Effector memory CD4-positive, alpha-beta T cell (primary cell): Measurements from ENCODE around the gene ACSBG1.
A peak's percentile ranks its signal among the peaks of the same experiment; 100 is the strongest.

Source experiments
- DNase-seq, 3 donors: peaks; one replicate each; pipeline ENCODE4 v3.0.0-alpha.2; 2020
- H3K27ac ChIP-seq: 2 replicates; pipeline ENCODE4 v1.7.0; 2013; ENCODE audit warnings: mild to moderate bottlenecking, low read length, moderate library complexity; ENCODE audit not compliant: insufficient read depth, poor library complexity, severe bottlenecking
- H3K27me3 ChIP-seq: replicated peaks from 2 replicates; pipeline ENCODE4 v1.7.0; 2013; ENCODE audit warnings: mild to moderate bottlenecking, low read length; ENCODE audit not compliant: insufficient read depth, control insufficient read depth, poor library complexity, severe bottlenecking
- H3K36me3 ChIP-seq: 2 replicates; pipeline ENCODE4 v1.7.0; 2013; ENCODE audit warnings: mild to moderate bottlenecking, low read length, moderate library complexity; ENCODE audit not compliant: control insufficient read depth, insufficient read depth
- H3K4me1 ChIP-seq: 2 replicates; pipeline ENCODE4 v1.7.0; 2013; ENCODE audit warnings: low read length, mild to moderate bottlenecking; ENCODE audit not compliant: control insufficient read depth, insufficient read depth, poor library complexity, severe bottlenecking
- H3K4me3 ChIP-seq: 2 replicates; pipeline ENCODE4 v1.7.0; 2013; ENCODE audit warnings: low read length, low read depth, mild to moderate bottlenecking; ENCODE audit not compliant: insufficient read depth, poor library complexity, severe bottlenecking
- H3K9me3 ChIP-seq: 2 replicates; pipeline ENCODE4 v1.7.0; 2013; ENCODE audit warnings: mild to moderate bottlenecking, low read length, moderate library complexity; ENCODE audit not compliant: control insufficient read depth

The ACSBG1 gene

GRCh38 chr15:78205856-78206255, 28.5 kb downstream of the ACSBG1 start:
- Histone ChIP-seq H3K4me1 (no peaks in the 10 kb centered on the region), H3K27me3 (no peaks in the 10 kb centered on the region), H3K9me3 (no peaks in the 10 kb centered on the region), H3K4me3 (no peak overlapping the region), H3K27ac (no peak overlapping the region), H3K36me3 (no peaks in the 10 kb centered on the region)
- DNase-seq: no peak

GRCh38 chr15:78205337-78205736, 29.0 kb downstream of the ACSBG1 start:
- H3K4me3 ChIP-seq: no peak overlapping the region
- no peaks in the 10 kb centered on the region for H3K9me3 ChIP-seq
- no peak for DNase-seq
- H3K4me1 ChIP-seq: no peaks in the 10 kb centered on the region
- H3K27ac ChIP-seq: no peak overlapping the region
- H3K36me3 ChIP-seq: no peaks in the 10 kb centered on the region
- no peaks in the 10 kb centered on the region for H3K27me3 ChIP-seq

DNA sequence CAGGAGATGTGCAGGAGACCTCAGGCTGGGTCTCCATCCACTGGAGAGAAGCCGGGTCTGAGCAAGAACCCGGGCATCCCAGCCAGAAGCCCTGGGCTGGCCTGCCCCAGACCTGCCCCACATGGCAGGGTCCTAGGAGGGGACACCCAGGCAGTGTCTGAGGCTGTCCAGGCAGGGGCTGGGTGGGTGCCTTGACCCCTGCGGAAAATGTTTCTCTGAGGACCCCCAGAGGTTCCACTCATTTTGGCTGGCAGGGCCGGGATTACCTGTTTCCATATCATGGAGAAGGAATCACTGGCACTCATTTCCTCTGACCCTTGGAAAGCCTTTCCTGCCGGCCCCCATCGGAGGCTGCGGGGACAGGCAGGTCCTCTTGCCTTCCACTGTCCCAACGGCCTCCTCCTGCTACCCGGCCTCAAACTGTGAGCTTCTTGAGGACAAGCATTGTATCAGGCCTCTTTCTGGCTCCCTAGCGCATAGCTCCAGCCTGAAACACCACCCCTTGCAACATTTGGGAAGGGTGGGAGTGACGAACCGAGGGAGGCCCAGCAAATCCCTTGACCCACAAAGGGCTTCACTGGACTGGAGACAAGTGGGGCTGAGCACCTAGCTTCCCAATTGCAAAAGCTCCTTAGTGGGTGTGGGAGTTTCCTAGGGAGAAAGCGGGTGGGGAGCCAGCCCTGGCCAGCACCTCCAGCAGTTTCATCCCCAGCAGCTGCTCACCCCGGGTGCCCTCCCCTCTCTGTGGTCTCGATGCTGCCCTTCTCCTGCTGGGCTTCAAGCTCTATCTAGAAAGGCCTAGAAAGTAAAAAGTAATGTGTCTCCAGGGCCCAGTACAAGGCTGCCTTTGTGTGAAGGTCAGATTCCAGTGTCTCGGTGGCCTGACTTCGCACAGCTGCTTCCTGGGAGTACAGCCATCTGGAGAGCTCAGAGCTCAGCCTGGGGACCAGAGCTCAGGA, 29.7 kb downstream of the ACSBG1 start:
- no peak overlapping the region for H3K27ac ChIP-seq
- DNase-seq: no peak

DNA sequence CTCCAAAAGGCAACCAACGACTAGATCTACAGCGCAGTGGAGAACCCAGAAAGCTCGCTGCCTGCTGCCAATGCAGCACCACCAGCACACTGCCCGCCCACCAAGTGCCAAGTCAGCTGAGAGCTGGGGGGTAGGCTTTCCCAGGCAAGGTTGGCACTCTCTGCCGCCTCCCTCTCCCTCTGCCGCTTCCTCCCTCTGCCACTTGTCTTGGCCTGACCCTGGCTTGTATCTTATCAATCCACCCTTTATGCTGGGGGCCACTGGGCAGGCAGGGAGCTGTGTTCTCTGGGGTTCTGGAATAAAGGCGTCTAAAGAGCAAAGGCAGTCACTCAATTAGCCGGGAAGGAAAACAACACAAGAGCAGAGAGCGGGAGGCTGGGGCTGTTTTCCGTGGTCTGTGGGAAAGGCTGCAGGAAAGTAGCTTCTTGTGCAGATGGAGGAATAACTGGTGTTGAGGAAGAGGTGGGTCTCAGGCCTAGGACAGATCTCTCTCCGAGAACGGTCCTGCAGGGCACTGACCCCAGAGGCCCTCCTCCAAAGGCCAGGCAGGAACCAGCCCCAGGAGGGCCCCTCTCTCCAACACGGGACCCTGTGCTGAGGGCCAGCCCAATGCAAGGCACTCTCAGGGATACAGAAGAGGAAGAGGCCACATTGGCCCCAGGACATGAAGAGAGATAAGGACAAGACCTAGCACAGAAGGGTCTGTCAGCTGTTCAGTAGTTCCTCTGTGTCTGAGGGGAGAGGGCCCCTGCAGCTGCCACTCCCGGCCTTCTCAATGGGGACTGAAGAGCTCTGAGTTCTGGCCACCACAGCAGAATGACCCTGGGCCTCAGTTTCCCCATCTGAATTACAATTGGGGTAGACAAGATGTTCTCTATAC, 30.8 kb downstream of the ACSBG1 start:
- no peak for DNase-seq
- H3K4me3 ChIP-seq: no peak overlapping the region
- no peak overlapping the region for H3K27ac ChIP-seq

More for the DNA sequence above, 29.7 kb downstream of the ACSBG1 start:
- no peak overlapping the region for H3K4me3 ChIP-seq
- no peaks in the 10 kb centered on the region for H3K4me1 ChIP-seq
- H3K9me3 ChIP-seq: no peaks in the 10 kb centered on the region
- no peaks in the 10 kb centered on the region for H3K36me3 ChIP-seq
- no peaks in the 10 kb centered on the region for H3K27me3 ChIP-seq

GRCh38 chr15:78201281-78202190, 32.8 kb downstream of the ACSBG1 start:
- no peaks in the 10 kb centered on the region for H3K9me3 ChIP-seq
- H3K27ac ChIP-seq: no peak overlapping the region
- no peaks in the 10 kb centered on the region for H3K4me1 ChIP-seq
- H3K36me3 ChIP-seq: no peaks in the 10 kb centered on the region
- H3K4me3 ChIP-seq: no peak overlapping the region
- no peaks in the 10 kb centered on the region for H3K27me3 ChIP-seq
- no peak for DNase-seq

More for the DNA sequence above, 30.8 kb downstream of the ACSBG1 start:
- no peaks in the 10 kb centered on the region for H3K36me3 ChIP-seq
- H3K4me1 ChIP-seq: no peaks in the 10 kb centered on the region
- H3K27me3 ChIP-seq: no peaks in the 10 kb centered on the region
- no peaks in the 10 kb centered on the region for H3K9me3 ChIP-seq

- Histone ChIP-seq H3K4me3 (no peak overlapping the region), H3K4me1 (no peaks in the 10 kb centered on the region), H3K27me3 (no peaks in the 10 kb centered on the region), H3K27ac (no peak overlapping the region), H3K36me3 (no peaks in the 10 kb centered on the region), H3K9me3 (no peaks in the 10 kb centered on the region)
- no peak for DNase-seq
Observed at GRCh38 chr15:78200276-78200930, 34.0 kb downstream of the ACSBG1 start.

GRCh38 chr15:78197632-78198031, 36.7 kb downstream of the ACSBG1 start:
- no peaks in the 10 kb centered on the region for H3K4me1 ChIP-seq
- H3K36me3 ChIP-seq: no peaks in the 10 kb centered on the region
- no peak overlapping the region for H3K27ac ChIP-seq
- H3K9me3 ChIP-seq: no peaks in the 10 kb centered on the region
- H3K4me3 ChIP-seq: no peak overlapping the region
- no peak for DNase-seq
- H3K27me3 ChIP-seq: no peaks in the 10 kb centered on the region

DNA sequence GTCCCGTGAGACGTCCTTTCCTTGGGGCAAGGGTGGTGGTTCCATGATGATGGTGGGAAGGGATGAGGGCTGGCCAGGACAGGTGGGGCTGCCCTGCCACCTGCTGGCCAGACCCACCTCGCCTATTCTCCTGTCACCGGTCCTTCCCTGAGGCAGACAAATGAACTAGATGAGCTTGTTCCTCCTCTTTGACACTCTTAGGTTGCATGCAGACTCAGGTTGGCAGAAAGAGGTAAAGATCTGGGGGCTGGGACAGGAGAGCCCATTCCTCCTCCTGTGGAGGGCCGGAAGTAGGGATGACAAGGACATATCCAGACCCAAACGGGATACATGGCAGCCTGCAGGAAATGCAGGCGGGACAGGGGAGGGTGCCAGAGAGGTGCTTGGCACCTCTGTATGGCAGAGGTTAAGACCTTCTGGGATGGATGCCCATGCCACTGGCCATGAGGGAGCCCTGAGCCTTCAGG, 38.6 kb downstream of the ACSBG1 start:
- H3K27ac ChIP-seq: no peak overlapping the region
- H3K36me3 ChIP-seq: no peaks in the 10 kb centered on the region
- H3K9me3 ChIP-seq: no peaks in the 10 kb centered on the region
- no peaks in the 10 kb centered on the region for H3K27me3 ChIP-seq
- peak; percentile 12 to 32 (median 16) for DNase-seq
- no peaks in the 10 kb centered on the region for H3K4me1 ChIP-seq
- H3K4me3 ChIP-seq: no peak overlapping the region

DNA sequence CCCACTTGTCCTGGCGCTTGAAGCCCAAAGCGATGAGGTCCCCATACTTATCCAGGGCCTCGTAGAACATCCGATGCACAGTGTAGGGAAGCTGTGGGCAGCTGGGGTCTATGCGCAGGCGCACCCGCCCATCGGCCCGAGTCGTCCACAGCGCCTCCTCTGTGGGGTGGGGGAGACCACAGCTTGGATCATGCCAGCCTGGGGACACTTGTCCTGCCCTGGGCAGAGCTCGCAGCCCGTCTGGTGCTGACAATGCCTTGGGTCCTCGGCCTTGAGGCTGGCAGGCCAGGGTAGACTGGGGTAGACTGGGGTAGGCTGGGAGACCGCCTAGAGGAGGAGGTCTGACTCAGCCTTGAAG, 39.8 kb downstream of the ACSBG1 start:
- no peaks in the 10 kb centered on the region for H3K36me3 ChIP-seq
- H3K4me1 ChIP-seq: no peaks in the 10 kb centered on the region
- no peaks in the 10 kb centered on the region for H3K27me3 ChIP-seq
- no peak overlapping the region for H3K4me3 ChIP-seq
- no peak for DNase-seq
- no peak overlapping the region for H3K27ac ChIP-seq
- H3K9me3 ChIP-seq: no peaks in the 10 kb centered on the region
